Endothelial cell of hepatic sinusoid (primary cell): Measurements from ENCODE around the gene EGFLAM.

Experiments used
- in situ Hi-C: cut with HindIII; loops from 2 replicates; pipeline ENCODE4 v1.10.0; 2017; ENCODE audit warnings: low sequenced_read_pairs

EGFLAM gene

GRCh38 chr5:38258319-38259061 lies at the start of gene EGFLAM:
Gene EGFLAM, plus strand, starts transcription at chr5:38258559. Its CDS starts 196 bp downstream, at chr5:38258755.
- in situ Hi-C loops = no loop called here

- in situ Hi-C loops = no loop called here
Observed at GRCh38 chr5:38208782-38209378, 49.5 kb upstream of the EGFLAM start.

- in situ Hi-C loops = no loop called here
Observed at GRCh38 chr5:38210676-38211353, 47.5 kb upstream of the EGFLAM start.

- in situ Hi-C loops = no loop called here
Observed at GRCh38 chr5:38211354-38211710, 47.0 kb upstream of the EGFLAM start.

GRCh38 chr5:38212307-38212706 lies 46.1 kb upstream of the EGFLAM start:
- in situ Hi-C loops = no loop called here

GRCh38 chr5:38226091-38226490 lies 32.3 kb upstream of the EGFLAM start:
- in situ Hi-C loops = no loop called here

GRCh38 chr5:38228914-38229313 lies 29.4 kb upstream of the EGFLAM start:
- in situ Hi-C loops = no loop called here

GRCh38 chr5:38234737-38235136 lies 23.6 kb upstream of the EGFLAM start:
- in situ Hi-C loops = no loop called here

- in situ Hi-C loops = no loop called here
Observed at GRCh38 chr5:38237681-38238080, 20.7 kb upstream of the EGFLAM start.

- in situ Hi-C loops = no loop called here
Observed at GRCh38 chr5:38240212-38240611, 18.1 kb upstream of the EGFLAM start.

GRCh38 chr5:38241655-38242054 lies 16.7 kb upstream of the EGFLAM start:
- in situ Hi-C loops = no loop called here

GRCh38 chr5:38245307-38245706 lies 13.1 kb upstream of the EGFLAM start:
- in situ Hi-C loops = no loop called here

- in situ Hi-C loops = no loop called here
Observed at GRCh38 chr5:38249301-38249700, 9.1 kb upstream of the EGFLAM start.

- in situ Hi-C loops = no loop called here
Observed at GRCh38 chr5:38249812-38250211, 8.5 kb upstream of the EGFLAM start.

GRCh38 chr5:38250763-38251448 lies 7.5 kb upstream of the EGFLAM start:
- in situ Hi-C loops = no loop called here

- in situ Hi-C loops = no loop called here
Observed at GRCh38 chr5:38253759-38254158, 4.6 kb upstream of the EGFLAM start.

- in situ Hi-C loops = no loop called here
Observed at GRCh38 chr5:38257308-38258041, 884 bp upstream of the EGFLAM start.

GRCh38 chr5:38258042-38258318 lies 379 bp upstream of the EGFLAM start:
- in situ Hi-C loops = no loop called here

GRCh38 chr5:38259062-38259808 lies 876 bp downstream of the EGFLAM start:
- in situ Hi-C loops = no loop called here

- in situ Hi-C loops = no loop called here
Observed at GRCh38 chr5:38259809-38260160, 1.4 kb downstream of the EGFLAM start.

- in situ Hi-C loops = no loop called here
Observed at GRCh38 chr5:38263983-38264382, 5.6 kb downstream of the EGFLAM start.
